HCT116 (cell line): ENCODE data around the gene PLEKHG5. TPM values are rescaled to one million over a fixed set of nuclear protein-coding genes. Genes with fewer than 3 reads are reported as not detected.

ENCODE experiments used
- ATAC-seq: fragments of 200-7000 bp; cut with Tn5 transposase; 2 replicates; pipeline ENCODE4 v1.9.1; 2020; ENCODE audit warnings: mild to moderate bottlenecking, moderate library complexity
- BruUV-seq: library from RNA; stranded (reverse); fragments of 400-500 nt; replicated peaks from 2 replicates; lab custom pipeline; 2021; lab: Mats Ljungman, UMichigan
- CTCF ChIA-PET: fragments of 300-600 bp; sonication (Branson Sonifier 250); formaldehyde crosslinking; loops from one replicate; lab custom pipeline; 2021; ENCODE audit warnings: antibody characterized with exemption; lab: Charles Lee
- POLR2A ChIA-PET: fragments of 300-600, 350-600 bp; sonication (Branson Sonifier 250); formaldehyde crosslinking; loops from one replicate; lab custom pipeline; 2021; ENCODE audit warnings: antibody characterized with exemption; lab: Charles Lee
- RAD21 ChIA-PET, 2 experiments: fragments of 300-600 bp; sonication (Branson Sonifier 250); formaldehyde crosslinking; loops; one replicate each; lab custom pipeline; 2023; ENCODE audit warnings: low total read pairs in 2 of 2; ENCODE audit not compliant: uncharacterized antibody in 2 of 2, unreplicated experiment in 2 of 2, low non-redundant PET in 1 of 2; lab: Charles Lee
- DNase-seq: peaks from one replicate; pipeline ENCODE4 v3.0.0-alpha.2; 2010; ENCODE audit warnings: low read depth, low spot score
- H2AFZ ChIP-seq: fragments of 200-600 bp; shearing (Covaris generic), sonication (generic); 2 replicates; pipeline ENCODE4 v1.6.1; 2017; ENCODE audit warnings: low read depth, mixed run types, mixed read lengths, antibody characterized with exemption, low read length; ENCODE audit not compliant: poor library complexity, severe bottlenecking
- H3K27ac ChIP-seq: 2 replicates; pipeline ENCODE4 v1.5.1; 2012; ENCODE audit warnings: low read depth, low read length
- H3K27me3 ChIP-seq: fragments of 200-600 bp; sonication (generic); 2 replicates; pipeline ENCODE4 v1.6.1; 2016; ENCODE audit warnings: mixed run types, low read length, mixed read lengths; ENCODE audit not compliant: insufficient read depth
- H3K36me3 ChIP-seq, 2 experiments: fragments of 200-500 bp in 1 of 2; fragments of 200-600 bp in 1 of 2; sonication (Bioruptor generic) in 1 of 2; sonication (generic) in 1 of 2; 2 replicates each; pipeline versions ENCODE4 v1.5.1 to v1.6.1; 2014 to 2016; ENCODE audit warnings: low read length in 2 of 2, inconsistent platforms in 1 of 2, mixed read lengths in 1 of 2, mixed run types in 1 of 2; ENCODE audit not compliant: insufficient read depth in 2 of 2, control insufficient read depth in 1 of 2
- H3K4me1 ChIP-seq, 2 experiments: fragments of 200-600 bp in 1 of 2; sonication (generic) in 1 of 2; 2 replicates each; pipeline versions ENCODE4 v1.5.1 to v1.6.1; 2012 to 2017; ENCODE audit warnings: low read length in 2 of 2, inconsistent platforms in 1 of 2, mild to moderate bottlenecking in 1 of 2, mixed read lengths in 1 of 2, mixed run types in 1 of 2, moderate library complexity in 1 of 2; ENCODE audit not compliant: insufficient read depth in 2 of 2, control insufficient read depth in 1 of 2
- H3K4me2 ChIP-seq: fragments of 200-600 bp; sonication (generic); 2 replicates; pipeline ENCODE4 v1.6.1; 2017; ENCODE audit warnings: mixed run types, low read length, mixed read lengths
- H3K4me3 ChIP-seq, 2 experiments: fragments of 200-600 bp in 1 of 2; sonication (generic) in 1 of 2; replicated peaks in 1 of 2; 2 replicates each; pipeline ENCODE4 v1.5.1; 2011 to 2016; ENCODE audit warnings: low read length in 2 of 2, control low read depth in 1 of 2, low read depth in 1 of 2, mild to moderate bottlenecking in 1 of 2, mixed read lengths in 1 of 2, mixed run types in 1 of 2
- H3K79me2 ChIP-seq: fragments of 200-600 bp; sonication (generic); 2 replicates; pipeline ENCODE4 v1.6.1; 2017; ENCODE audit warnings: mild to moderate bottlenecking, mixed run types, low read length, moderate library complexity, mixed read lengths; ENCODE audit not compliant: insufficient read depth
- H3K9ac ChIP-seq: fragments of 200-600 bp; sonication (generic); 2 replicates; pipeline ENCODE4 v1.6.1; 2016; ENCODE audit warnings: low read length, mixed read lengths
- H3K9me2 ChIP-seq: fragments of 200-600 bp; sonication (generic), shearing (Covaris generic); 2 replicates; pipeline ENCODE4 v1.6.1; 2017; ENCODE audit warnings: mixed run types, mild to moderate bottlenecking, moderate library complexity; ENCODE audit not compliant: insufficient read depth
- H3K9me3 ChIP-seq, 2 experiments: fragments of 200-500 bp in 1 of 2; fragments of 200-600 bp in 1 of 2; sonication (Bioruptor generic) in 1 of 2; sonication (generic) in 1 of 2; 2 replicates each; pipeline ENCODE4 v1.6.1; 2014 to 2017; ENCODE audit warnings: low read length in 2 of 2, mixed read lengths in 2 of 2, inconsistent platforms in 1 of 2, low read depth in 1 of 2, mild to moderate bottlenecking in 1 of 2, mixed run types in 1 of 2, moderate library complexity in 1 of 2; ENCODE audit not compliant: control insufficient read depth in 1 of 2, insufficient read depth in 1 of 2
- H4K20me1 ChIP-seq: fragments of 200-600 bp; sonication (generic), shearing (Covaris generic); 2 replicates; pipeline ENCODE4 v1.6.1; 2017; ENCODE audit warnings: mixed run types, mild to moderate bottlenecking, moderate library complexity; ENCODE audit not compliant: insufficient read depth
- EGR1 ChIP-seq: IDR thresholded peaks from 2 replicates; pipeline ENCODE4 v1.6.1; 2012; ENCODE audit warnings: low read depth
- EZH2phosphoT487 ChIP-seq: fragments of 200-600 bp; IDR thresholded peaks from 2 replicates; pipeline ENCODE4 v1.6.1; 2018; ENCODE audit warnings: antibody characterized with exemption, borderline replicate concordance
- JUND ChIP-seq: IDR thresholded peaks from 2 replicates; pipeline ENCODE4 v1.6.1; 2012
- RAD21 ChIP-seq: IDR thresholded peaks from 2 replicates; pipeline ENCODE4 v1.6.1; 2012; ENCODE audit warnings: low read depth, mild to moderate bottlenecking
- SIN3A ChIP-seq: IDR thresholded peaks from 2 replicates; pipeline ENCODE4 v1.6.1; 2012; ENCODE audit warnings: low read depth
- SP1 ChIP-seq: IDR thresholded peaks from 2 replicates; pipeline ENCODE4 v1.6.1; 2012; ENCODE audit warnings: low read depth
- TCF7L2 ChIP-seq: IDR thresholded peaks from 2 replicates; pipeline ENCODE4 v1.7.0; 2011; ENCODE audit warnings: borderline replicate concordance, inconsistent platforms; ENCODE audit not compliant: insufficient read depth, insufficient read length; ENCODE audit errors: extremely low read depth
- YY1 ChIP-seq: IDR thresholded peaks from 2 replicates; pipeline ENCODE4 v1.6.1; 2011; ENCODE audit warnings: low read length, low read depth, moderate library complexity, mild to moderate bottlenecking; ENCODE audit not compliant: insufficient replicate concordance; ENCODE audit errors: extremely low read depth
- ZFX ChIP-seq: fragments of 450-650 bp; IDR thresholded peaks from 2 replicates; pipeline ENCODE4 v1.6.1; 2017
- ZNF274 ChIP-seq: fragments of 200-500 bp; sonication (Bioruptor generic); IDR thresholded peaks from 2 replicates; pipeline ENCODE4 v1.6.1; 2014; ENCODE audit warnings: mild to moderate bottlenecking, low read depth, low read length, inconsistent platforms
- intact Hi-C: fragments of 100-400 bp; cut with micrococcal nuclease; formaldehyde crosslinking; loops from 2 replicates; pipeline ENCODE4 v1.10.0; 2022
- total RNA-seq: library from RNA; stranded (reverse); gene quantifications from one replicate; pipeline ENCODE4 v1.2.1, GENCODE V29; 2021; ENCODE audit not compliant: unreplicated experiment
- TF ChIP-seq, protein P1 (sequence below): IDR thresholded peaks from 2 replicates; pipeline ENCODE4 v1.6.1; 2011; ENCODE audit warnings: mild to moderate bottlenecking, low read length, moderate library complexity; ENCODE audit not compliant: insufficient replicate concordance; ENCODE audit errors: extremely low read depth
- TF ChIP-seq, protein P2 (sequence below), 3 experiments: fragments of 200-600 bp in 1 of 3; sonication (generic) in 1 of 3; IDR thresholded peaks in 2 of 3; conservative IDR thresholded peaks in 1 of 3; 2 replicates each; pipeline ENCODE4 v1.5.1; 2012 to 2017; ENCODE audit warnings: low read depth in 2 of 3, low read length in 2 of 3, antibody characterized with exemption in 1 of 3, borderline replicate concordance in 1 of 3, control low read depth in 1 of 3, mild to moderate bottlenecking in 1 of 3, mixed read lengths in 1 of 3, mixed run types in 1 of 3, moderate library complexity in 1 of 3; ENCODE audit not compliant: insufficient read depth in 1 of 3

PLEKHG5 gene
- total RNA-seq, 1 experiment from 2014 or later = 33.0 TPM

DNA sequence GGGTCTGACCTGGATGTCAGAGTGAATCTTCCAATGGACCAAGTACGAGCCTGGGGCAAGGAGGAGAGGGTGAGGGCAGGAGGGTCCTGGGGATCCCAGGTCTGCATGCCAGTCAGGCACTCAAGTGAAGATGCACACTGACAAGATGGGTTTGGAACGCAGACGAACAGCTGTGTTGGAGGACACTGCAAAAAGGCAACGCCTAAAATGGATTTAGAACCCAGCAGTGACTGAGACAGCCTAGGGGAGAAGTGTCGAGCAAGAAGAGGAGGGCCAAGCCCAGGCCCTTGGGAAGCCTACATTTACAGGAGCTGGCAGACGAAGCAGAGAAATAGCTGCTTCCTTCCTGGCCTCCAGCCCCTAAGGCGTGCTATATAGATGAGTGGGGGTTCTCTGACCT, 37.0 kb upstream of the PLEKHG5 start:
- peaks cover 35 to 54% of the 10 kb centered on the region in 2 experiments for H3K36me3 ChIP-seq
- ChIA-PET CTCF (no interaction called here), POLR2A (no interaction called here)

More for the DNA sequence above, 37.0 kb upstream of the PLEKHG5 start:
- RAD21 ChIA-PET = no interaction called here
- H3K4me1 ChIP-seq = peaks cover 0 to 4% of the 10 kb centered on the region in 2 experiments; a peak in 1 of 4 replicates
- H3K9ac ChIP-seq = no peak overlapping the region
- no peak overlapping the region for H3K4me2 ChIP-seq
- no peak overlapping the region for H3K4me3 ChIP-seq
- H3K9me2 ChIP-seq = no peaks in the 10 kb centered on the region
- H3K79me2 ChIP-seq = peaks cover 2% of the 10 kb centered on the region; the same call in 1 of the 2 replicates
- ATAC-seq = no peak
- DNase-seq = no peak
- TF ChIP-seq SP1 (no peak), SIN3A (no peak), ZFX (no peak), EZH2phosphoT487 (no peak), TCF7L2 (no peak), JUND (no peak), EGR1 (no peak), ZNF274 (no peak), YY1 (no peak), RAD21 (no peak)
- TF ChIP-seq, protein P1, sequence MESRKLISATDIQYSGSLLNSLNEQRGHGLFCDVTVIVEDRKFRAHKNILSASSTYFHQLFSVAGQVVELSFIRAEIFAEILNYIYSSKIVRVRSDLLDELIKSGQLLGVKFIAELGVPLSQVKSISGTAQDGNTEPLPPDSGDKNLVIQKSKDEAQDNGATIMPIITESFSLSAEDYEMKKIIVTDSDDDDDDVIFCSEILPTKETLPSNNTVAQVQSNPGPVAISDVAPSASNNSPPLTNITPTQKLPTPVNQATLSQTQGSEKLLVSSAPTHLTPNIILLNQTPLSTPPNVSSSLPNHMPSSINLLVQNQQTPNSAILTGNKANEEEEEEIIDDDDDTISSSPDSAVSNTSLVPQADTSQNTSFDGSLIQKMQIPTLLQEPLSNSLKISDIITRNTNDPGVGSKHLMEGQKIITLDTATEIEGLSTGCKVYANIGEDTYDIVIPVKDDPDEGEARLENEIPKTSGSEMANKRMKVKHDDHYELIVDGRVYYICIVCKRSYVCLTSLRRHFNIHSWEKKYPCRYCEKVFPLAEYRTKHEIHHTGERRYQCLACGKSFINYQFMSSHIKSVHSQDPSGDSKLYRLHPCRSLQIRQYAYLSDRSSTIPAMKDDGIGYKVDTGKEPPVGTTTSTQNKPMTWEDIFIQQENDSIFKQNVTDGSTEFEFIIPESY = no peak
- TF ChIP-seq, protein P2, sequence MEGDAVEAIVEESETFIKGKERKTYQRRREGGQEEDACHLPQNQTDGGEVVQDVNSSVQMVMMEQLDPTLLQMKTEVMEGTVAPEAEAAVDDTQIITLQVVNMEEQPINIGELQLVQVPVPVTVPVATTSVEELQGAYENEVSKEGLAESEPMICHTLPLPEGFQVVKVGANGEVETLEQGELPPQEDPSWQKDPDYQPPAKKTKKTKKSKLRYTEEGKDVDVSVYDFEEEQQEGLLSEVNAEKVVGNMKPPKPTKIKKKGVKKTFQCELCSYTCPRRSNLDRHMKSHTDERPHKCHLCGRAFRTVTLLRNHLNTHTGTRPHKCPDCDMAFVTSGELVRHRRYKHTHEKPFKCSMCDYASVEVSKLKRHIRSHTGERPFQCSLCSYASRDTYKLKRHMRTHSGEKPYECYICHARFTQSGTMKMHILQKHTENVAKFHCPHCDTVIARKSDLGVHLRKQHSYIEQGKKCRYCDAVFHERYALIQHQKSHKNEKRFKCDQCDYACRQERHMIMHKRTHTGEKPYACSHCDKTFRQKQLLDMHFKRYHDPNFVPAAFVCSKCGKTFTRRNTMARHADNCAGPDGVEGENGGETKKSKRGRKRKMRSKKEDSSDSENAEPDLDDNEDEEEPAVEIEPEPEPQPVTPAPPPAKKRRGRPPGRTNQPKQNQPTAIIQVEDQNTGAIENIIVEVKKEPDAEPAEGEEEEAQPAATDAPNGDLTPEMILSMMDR (IDR thresholded peaks at IDR 0.05 in 2 of 3, conservative IDR thresholded peaks at IDR 0.05 in 1 of 3; ENCODE audit: borderline replicate concordance in 1 of 3, insufficient read depth in 1 of 3, low read depth in 2 of 3, low read length in 2 of 3) = no peak
- H3K27me3 ChIP-seq = no peaks in the 10 kb centered on the region
- H3K27ac ChIP-seq = no peak overlapping the region
- intact Hi-C loops = no loop called here
- no peaks in the 10 kb centered on the region for H4K20me1 ChIP-seq
- no TSS peak for BruUV-seq
- no peak overlapping the region for H2AFZ ChIP-seq
- H3K9me3 ChIP-seq = no peaks in the 10 kb centered on the region
